GM18502 (cell line): ENCODE measurements around the gene HLF.

Experiments used
- ATAC-seq: cut with Tn5 transposase; IDR thresholded peaks from one replicate; pipeline ENCODE4 v1.9.1; 2021; ENCODE audit warnings: mild to moderate bottlenecking; ENCODE audit not compliant: unreplicated experiment, poor library complexity

Gene HLF

DNA sequence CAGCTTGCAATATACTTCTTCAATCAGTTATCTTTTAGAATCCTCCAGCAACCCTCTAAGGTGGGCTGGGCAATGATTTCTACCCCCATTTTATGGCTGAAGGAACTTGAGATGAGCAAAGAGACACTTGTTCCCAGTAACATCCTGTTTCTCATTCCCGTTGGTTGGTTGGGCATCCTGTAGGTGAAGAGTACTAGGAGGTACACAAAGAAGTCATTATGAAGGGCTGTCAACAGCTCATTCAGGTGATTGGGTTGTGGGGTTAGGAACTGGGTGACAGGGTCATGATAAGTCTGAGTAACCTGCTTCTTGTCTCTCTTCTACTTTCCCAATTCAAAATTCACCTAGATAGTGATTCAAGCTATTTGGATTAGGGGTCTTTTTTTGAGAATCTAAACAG lies 80.4 kb downstream of the HLF start:
- ATAC-seq: no peak

DNA sequence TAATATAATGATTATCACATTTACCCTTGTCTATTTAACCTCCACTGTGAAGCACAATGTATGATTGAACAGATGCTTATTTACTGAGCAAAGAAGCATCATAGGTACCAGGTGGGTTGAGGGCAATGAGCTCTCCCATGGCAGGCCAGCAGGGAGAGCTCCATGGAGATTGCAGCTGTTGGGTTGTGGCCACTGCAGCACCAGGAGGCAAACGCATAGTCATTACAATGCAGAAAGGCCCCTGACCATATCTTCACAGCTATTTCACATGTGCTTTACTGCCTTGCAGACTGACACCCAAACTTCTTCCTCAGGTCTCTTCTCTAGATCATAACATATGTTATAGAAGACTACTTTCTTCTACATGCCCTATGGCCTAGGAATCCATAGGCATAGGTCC lies 81.9 kb downstream of the HLF start:
- ATAC-seq: no peak

DNA sequence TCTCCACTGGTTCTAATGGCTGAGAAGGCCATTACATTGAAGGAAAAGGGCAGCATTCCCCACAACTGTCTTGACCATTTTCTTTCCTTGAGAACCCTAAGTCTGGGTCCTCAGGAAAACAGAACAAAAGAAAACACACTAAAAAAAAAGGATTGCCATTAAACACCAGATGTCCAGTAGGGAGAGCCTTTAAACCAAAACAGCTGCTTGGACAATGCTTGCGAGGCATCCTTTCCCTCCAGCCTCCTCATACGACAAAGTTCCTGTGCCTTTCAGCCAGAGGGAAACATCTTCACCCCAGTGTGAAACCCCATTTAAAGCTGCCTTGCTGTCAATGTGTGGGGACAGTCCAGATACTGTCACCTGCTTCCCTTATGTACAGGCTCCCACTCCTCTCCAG lies 82.6 kb downstream of the HLF start:
- ATAC-seq: no peak

DNA sequence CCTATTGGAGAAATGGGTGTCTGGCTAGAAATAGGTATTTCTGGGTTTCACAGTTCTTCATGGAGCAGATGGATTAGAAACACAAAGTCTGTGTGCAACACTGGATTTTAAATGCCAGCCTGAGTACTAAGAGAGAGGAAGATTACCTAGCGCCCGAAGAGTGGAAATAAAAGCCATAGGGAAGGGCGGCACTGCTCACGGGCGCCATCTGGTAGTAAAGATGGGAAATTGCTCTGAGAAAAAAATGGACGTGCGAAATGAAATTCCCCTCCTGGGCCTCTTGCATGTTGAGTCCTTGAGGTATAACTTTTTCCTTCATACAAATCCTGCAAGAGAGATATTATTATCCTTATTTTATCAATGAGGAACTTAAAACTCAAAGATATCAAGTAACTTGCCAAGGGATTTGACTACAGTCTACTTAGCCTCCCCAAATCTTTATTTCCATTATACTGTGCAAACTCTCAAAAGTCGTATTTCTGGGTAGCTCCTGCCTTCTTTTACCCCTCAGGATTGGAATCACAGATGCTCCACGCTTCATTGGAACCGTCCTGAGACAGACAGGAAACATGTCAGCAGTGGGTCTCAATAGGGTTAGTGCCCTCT lies 84.1 kb downstream of the HLF start:
- no peak for ATAC-seq

DNA sequence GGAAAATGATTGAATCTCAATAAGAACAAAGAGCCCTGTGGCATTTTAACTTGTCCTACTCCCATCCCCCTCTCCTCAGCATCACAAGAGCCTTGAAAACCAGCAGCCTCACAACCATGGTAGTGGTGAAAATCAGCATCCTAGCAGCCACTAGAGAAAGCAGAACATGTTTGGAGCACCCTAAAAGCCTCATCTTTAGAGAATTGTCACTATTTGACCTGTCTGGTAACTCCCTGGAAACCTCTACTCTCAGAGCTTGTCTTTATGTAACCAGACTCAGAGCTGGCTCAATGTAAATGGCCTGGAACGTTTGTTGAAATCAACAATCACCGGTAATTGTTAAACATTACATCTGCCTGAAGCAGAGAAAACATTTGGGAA lies 86.1 kb downstream of the HLF start:
- ATAC-seq: no peak

DNA sequence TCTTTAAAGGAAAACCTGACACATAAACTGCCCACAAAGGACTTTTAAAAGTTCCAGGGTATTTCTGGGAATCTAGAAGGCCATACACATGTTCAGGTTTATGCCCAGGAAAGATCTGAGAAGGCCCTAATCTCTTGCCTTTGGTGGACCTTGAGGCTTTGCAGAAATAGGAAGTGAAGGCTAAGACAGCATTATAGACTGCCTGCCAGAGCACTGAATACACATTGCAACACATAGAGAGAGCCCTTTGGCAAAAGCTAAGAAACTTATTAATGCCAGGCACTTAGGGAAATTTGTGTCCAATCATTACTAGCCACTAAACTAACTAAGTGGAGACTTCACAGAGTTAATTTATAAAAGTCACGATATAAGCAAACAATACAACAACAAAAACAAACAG lies 86.5 kb downstream of the HLF start:
- ATAC-seq: no peak

DNA sequence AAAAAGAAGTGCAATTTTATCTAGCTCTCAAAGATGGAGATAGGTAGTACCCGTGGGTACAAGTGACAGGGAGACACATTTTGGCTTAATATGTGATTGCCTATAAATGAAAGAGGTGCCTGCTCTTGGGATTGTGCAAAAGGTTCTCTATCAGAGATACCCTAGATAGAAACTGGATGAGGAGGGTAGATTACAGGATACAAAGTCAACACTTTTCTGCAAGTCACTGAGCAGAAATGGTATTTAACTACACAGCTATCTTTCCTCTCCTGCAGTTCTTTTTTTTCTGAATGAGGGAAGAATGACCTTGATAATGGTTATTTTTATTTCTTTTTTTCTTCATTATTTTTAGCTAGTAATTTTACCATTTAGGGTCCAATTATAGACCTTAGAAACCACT lies 89.2 kb downstream of the HLF start:
- ATAC-seq: no peak

DNA sequence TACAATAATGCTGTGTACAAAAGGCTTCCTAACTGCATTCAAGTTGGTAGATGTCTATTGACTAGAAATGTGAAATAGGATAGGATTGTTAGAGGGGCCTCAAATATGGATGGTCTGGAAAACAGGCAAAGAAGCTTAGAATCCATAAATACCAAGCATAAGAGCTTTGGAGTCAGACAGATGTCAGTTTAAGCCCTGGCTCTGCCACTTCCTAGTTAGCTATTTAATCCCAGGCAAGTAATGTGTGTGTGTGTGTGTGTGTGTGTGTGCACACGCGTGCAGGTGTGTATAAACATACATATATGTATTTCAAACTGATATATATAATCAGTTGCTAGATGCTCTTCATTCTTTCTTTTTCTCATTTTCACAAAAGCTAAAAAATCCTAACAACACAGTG lies 90.2 kb downstream of the HLF start:
- ATAC-seq: no peak

DNA sequence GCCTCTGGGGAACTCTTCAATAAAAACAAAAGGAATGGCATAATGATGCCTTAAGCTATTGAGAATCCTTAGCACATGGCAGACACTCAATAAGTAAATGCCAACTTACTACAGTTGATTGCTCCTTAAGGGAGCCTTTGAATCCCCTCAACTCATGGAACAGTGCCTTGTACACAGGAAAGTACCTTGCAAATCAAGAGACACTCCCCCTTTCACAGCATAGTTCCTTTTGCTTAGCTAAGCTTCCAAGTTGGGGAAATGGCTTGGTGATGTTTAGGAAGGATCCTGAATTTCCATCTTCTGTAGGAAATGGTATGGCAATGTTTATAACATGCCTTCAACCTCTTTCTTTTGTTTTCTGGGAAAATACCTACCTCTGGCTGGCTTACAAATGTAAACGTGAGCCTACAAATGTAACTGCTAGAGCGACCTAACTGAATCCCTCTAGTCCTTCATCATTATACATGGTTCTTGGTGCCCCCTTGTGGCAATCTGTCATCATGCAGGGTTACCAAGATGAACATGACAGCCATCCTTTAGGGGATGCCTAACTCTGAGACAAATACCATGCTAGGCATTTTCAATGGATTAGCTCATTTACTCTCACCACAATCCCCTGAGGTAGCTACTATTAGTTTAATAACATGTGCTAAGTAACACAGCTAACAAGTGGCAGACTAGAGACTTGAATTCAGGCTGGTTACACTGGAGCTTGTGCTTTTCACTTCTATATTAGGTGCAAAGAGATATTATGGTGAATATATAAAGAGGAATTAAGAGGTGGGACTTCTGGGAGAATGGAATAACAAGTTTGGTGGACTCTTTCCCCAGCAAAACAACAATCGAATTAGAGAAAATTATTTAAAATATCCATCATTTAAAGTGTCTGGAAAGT lies 91.9 kb downstream of the HLF start:
- ATAC-seq: peak; percentile 97

DNA sequence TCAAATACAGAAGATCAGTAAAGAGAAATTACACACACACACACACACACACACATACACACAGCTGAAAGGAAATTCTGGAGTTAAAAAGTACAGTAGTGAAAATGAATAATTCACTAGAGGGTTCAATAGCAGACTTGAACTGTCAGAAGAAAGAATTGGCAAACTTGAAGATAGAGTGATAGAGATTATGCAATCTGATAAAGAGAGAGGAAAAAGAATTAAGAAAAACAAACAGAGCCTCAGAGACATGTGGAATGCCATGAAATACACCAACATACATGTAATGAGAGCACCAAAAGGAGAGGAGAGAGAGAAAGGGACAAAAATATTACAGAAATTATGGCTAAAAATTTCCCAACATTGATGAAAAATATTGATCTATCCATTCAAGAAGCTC lies 96.2 kb downstream of the HLF start:
- ATAC-seq: no peak

DNA sequence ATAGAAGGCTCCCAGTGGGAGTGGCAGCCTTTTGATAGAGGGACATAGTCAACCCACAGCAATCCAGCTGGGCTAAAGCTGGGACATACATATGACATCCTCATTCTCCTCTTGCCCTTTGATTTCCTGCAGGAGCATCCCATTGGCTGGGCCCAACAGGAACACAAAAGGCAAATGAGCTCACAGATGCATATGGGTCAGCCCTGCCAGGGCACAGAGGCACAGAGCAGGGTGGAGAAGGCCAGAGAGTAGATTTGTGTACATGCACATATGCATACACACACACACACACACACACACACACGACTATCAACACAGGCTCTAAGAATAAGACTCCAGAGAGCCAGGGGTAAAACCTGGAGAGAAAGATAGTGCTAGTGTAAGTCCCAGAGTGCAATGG lies 98.3 kb downstream of the HLF start:
- no peak for ATAC-seq

DNA sequence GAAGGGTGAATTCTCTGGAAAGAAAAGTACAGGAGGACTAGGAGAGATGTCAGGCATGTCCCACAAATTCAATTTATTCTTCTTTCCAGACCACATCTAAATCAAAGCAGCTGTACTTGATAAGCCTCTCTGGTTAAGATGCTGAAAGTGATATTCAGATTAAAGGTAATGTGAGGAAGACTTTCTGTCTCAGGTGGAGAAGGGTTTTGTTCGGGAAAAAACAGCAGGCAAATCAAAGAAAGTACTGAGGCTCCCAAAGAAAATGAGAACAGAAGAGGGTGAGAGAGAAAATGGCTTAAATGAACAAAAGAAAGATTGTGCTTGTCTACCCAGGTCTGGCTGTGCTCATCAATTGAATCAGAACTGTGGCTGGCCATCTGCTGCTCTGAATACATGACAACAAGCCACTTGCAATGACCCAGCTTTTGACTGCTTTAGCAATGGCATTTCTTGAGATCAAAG lies 101.3 kb downstream of the HLF start:
- ATAC-seq: no peak

DNA sequence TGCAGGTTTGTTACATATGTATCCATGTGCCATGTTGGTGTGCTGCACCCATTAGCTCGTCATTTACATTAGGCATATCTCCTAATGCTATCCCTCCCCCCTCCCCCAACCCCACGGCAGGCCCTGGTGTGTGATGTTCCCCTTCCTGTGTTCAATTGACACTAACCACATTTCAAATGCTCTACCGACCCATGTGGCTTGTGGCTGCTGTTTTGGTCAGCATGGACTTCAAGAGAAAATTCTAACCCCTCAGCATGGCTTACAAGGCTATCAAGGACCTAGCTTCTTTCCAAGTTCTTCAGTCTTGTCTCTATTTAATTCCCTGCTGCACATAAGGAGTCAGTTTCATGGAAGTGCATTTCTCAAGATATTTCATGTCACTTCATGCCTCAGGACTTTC lies 103.9 kb downstream of the HLF start:
- ATAC-seq: no peak
